ENCODE data around the gene ID1.
"Not testable (repeated sequence)": the region's sequence is repeated elsewhere in the genome, so short reads cannot be mapped to it uniquely, and the experiment has no call there.

ID1 gene

DNA sequence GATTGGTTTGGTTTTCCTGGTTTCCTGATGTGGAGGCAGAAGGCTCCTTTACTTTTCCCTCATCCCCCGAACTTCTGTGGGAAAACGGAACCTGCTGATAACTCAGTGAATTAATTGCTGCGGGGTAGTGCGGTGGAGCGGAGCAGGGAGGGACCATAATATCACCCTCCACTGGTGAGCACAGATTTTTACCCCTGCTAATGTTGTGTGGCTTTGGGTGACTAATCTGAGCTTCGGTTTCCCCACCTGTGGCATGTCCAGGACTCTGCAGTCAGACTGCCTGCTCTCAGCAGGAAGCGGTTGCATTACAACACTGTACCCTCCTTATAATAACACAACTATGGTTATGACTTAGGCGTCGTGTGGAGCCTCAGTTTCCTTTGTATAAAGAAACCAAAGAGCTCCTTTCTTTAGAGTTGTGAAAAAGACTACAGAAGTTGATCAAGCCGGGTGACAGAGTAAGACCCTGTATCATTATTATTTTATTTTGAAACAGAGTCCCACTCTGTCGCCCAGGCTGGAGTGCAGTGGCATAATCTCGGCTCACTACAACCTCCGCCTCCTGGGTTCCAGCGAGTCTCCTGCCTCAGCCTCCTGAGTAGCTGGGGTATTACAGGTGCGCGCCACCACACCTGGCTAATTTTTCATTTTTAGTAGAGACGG lies 2.2 kb upstream of the ID1 start:
- DNase-seq, result no peak

DNA sequence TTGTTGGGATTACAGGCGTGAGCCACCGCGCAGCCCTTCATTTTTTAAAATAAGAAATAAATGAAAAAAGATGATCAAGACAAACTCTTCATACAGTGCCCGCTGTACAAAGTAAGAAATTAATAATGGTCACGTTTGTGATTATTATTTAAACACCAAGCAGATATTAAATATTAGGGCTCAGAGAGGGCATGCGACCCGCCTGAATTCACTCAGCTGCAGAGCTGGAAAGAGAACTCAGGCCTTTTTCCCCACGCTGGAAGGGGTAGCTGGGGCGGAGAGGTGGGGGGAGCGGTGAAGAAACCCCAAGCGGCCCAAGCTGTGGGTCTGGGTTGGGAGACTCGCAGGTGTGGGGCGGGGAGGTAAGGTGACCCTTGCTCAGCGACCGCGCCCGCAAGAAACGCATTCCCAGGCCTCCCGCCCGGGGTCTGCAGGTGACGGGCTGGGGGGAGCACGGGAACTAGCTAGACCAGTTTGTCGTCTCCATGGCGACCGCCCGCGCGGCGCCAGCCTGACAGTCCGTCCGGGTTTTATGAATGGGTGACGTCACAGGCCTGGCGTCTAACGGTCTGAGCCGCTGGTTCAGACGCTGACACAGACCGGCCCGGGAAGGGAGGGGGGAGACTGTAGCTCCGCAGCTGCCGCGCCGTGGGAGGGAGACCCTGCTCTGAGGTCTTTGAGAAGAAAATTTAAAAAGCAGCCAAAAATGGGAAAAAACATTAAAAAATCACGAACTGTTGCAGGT lies 1.1 kb upstream of the ID1 start:
- DNase-seq, result peak; percentile 98 to 100

DNA sequence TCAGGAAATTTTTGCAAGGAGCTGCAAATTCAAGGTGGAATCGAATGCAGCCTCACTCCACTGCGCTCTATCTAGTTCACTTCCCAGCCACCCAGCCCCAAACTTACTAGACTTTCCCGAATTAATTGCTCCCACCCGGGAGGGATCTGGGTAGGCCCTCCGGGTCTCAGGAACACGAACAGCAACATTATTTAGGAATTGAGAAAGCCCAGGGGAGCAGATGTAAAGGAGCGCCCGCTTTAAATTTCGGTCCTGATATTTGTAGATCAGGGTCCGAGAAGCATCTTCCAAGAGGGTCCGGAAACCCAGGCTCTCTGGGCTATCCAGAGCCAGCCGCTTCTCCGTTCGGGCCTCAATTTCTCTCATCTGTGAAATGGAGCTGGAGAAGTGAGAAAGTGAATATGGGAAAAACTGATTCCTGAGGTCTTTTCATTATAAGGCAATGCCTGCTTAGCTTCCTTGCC lies 490 bp upstream of the ID1 start:
- DNase-seq, result peak; percentile 76 to 89

DNA sequence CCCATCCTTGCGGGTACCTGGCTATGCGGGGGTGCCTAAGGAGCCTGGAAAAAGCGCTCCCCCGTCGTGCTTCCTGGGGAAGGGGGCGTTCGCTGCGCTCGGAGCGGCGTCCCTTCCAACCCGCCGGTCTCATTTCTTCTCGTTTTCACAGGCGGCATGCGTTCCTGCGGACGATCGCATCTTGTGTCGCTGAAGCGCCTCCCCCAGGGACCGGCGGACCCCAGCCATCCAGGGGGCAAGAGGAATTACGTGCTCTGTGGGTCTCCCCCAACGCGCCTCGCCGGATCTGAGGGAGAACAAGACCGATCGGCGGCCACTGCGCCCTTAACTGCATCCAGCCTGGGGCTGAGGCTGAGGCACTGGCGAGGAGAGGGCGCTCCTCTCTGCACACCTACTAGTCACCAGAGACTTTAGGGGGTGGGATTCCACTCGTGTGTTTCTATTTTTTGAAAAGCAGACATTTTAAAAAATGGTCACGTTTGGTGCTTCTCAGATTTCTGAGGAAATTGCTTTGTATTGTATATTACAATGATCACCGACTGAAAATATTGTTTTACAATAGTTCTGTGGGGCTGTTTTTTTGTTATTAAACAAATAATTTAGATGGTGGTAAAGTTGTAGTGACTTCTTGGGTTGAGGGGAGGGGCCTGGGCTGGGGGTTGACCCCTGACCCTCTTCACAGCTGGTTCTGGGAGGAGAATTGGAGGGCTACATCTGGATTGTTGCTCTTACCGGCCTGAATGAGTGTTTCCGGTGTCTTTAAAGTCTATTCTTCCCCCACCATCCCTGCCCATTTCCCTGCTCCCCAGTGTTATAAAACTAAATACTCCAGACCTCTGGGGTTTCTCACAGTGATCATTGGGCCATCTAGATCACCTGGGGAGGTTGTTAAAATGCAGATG lies 1.1 kb downstream of the ID1 start:
- DNase-seq, result peak; percentile 46 to 59

DNA sequence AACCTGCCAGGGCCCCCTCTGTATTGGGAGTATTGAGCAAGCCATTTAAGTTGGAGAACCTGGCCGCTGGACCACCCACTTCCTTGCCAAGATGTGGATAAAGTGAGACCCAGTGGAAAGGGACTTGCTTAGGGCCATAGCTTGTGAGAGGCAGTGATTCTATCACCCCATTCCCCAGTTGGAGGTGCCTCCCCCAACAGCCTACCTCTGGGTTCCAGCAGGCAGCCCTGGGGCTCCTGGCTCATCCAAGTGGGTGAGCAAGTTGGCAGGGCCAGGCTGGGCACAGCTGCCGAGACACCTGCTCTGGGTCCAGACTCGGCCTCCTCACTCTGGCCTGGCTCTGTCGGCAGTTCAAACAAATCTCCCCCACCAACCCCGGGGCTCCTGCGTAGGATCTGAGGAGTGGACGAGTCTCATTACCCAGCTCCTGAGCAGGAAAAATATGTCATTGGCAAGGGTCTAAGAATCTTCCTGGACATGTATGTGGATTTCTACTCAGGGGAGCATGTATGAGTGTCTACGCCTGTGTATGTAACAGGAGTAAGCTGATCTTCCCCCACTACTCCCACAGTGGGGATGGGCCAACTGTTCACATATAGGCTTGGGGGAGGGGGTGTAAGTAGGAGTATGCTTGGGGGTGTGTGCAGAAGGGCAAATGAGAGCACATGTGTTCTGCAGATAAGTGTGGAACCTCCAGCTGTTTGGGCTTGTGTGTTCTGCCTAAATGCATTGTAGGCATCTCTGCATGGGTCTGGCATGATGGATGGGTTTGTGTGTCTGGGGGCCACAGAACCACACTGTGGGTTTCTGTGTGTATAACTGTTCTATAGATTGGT lies 1.9 kb downstream of the ID1 start:
- DNase-seq, result peak; percentile 85 to 87

DNA sequence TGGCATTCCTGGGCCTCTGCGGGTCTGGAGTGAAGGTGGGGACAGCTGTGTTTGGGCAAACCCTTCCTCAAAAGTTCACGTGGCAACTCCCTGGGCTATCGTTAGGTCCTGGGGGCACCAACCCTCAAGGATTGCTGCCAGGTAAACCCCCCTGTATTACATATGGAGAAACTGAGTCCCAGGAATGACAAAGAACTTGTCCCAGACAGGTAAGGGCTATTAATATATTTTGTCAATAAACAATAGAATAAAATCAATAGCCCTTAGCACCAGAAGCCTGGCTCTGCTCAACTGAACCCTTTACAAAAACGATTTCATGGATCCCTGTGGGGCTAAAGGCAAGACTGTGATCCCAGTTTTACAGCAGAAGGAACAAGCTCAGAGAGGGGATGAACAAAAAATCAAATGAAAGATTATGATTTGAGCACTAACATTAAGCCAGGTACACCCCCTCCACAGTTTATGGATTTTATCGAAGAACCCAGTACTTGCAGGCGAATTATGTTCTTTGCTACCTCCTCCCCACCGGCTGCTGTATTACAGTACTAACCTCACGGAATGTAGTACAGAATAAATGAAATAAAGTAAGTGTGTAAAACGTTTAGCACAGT lies 2.7 kb downstream of the ID1 start:
- peak; percentile 29 to 62 for DNase-seq

DNA sequence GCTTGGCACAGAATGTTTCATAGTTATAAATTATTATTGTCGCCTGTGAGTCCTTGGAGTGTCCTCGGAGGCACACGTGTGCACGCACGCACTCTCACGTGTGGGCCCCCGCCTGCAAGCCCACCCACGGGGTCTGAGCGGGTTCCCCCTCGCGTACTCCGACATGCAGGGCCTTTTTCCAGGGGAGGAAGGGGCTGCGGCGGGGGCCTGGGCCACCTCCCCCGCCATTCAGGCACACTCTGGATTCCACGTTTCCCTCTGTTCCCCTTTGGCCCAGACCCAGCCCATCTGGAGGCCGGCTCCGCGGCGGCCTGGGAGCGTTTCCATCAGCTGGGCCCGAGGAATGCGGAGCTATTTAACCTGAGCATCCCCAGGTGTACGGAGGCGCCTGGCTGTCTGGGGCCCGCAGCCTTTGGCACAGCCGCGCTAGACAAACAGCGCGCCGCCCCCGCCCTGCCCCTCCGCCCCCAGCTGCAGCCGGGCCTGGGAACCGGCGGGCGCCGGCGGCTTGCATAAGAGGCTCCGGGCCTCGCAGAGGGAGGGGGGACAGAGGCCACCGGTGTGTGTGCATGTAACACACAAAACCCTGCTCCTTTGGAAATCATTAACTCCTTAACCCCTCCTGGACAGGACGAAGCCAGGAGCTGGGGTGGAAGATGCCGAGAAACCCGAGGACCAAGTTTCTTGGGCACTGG lies 3.3 kb downstream of the ID1 start:
- peak; percentile 94 to 99 for DNase-seq

DNA sequence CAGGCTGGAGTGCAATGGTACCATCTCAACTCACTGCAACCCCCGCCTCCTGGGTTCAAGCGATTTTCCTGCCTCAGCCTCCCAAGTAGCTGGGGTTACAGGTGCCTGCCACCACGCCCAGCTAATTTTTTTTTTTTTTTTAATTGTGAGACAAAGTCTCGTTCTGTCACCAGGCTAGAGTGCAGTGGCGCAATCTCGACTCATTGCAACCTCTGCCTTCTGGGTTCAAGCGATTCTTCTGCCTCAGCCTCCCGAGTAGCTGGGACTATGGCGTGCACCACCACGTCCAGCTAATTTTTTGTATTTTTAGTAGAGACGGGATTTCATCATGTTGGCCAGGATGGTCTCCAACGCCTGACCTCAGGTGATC lies 7.2 kb downstream of the ID1 start:
- not testable (repeated sequence) for DNase-seq

DNA sequence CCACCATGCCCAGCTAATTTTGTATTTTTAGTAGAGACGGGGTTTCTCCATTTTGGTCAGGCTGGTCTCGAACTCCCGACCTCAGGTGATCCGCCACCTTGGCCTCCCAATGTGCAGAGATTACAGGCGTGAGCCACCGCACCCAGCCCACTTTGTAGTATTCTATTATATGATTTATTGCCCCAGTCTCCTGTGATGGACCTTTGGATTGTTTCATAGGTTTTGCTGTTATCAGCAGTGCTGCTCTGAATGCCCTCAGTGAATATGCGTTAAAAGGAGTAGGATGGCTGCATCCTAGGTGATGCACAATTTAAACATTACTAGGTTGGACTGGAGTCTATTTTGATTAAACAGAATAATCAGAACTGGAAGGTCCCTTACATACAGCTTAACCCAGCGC lies 10.3 kb downstream of the ID1 start:
- no peak for DNase-seq

DNA sequence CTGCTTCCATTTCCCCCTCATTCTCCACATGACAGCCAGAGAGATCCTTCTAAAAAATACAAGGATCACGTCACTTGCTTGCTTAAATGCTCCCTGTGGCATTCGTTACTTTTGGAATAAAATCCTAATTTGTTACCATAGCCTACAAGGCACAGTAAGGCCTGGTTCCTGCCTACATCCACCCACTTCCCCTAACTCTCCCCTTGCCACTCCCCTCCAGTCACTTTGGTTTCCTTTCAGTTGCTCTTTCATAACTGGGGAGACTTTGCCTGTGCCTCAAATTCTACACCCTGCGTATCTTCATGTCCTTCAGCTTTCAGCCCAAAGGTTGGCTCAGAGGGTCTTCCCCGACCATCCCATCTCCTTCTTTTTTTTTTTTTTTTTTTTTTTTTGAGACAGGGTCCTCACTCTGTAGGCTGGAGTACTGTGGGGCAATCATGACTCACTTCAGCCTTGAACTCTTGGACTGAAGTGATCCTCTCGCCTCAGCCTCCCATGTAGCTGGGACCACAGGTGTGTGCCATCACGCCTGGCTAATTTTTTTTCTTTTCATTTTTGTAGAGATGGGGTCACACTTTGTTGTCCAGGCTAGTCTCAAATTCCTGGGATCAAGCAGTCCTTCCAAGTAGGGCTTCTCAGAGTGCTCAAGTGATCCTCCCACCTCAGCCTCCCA lies 12.5 kb downstream of the ID1 start:
- no peak for DNase-seq

DNA sequence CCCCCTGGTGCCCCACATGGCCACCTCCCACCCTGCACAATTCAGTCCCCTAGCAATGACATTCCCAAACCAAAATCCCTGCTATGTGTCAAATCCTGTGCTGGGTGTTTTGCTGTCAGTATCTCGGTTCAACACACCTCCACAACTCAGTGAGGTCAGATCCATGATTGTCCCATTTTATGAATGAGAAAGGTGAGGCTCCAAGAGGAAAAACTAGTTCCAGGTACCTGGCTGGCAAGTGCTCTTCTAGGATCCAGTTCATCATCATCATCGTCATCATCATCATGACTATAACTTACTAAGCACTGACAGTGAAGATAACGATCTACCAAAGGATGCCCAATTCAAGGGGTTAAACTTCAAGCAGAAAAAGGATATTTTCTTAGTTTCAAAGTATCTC lies 15.2 kb downstream of the ID1 start:
- DNase-seq, result no peak

DNA sequence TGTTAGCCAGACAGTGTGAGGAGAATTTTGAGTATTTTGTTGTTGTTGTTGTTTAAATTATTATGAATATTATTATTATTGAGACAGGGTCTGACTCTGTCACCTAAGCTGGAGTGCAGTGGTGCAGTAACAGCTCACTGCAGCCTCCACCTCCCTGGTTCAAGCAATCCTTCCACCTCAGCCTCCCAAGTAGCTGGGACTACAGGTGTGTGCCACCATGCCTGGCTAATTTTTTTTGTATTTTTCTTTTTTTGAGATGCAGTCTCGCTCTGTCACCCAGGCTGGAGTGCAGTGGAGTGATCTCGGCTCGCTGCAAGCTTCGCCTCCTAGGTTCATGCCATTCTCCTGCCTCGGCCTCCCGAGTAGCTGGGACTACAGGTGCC lies 18.0 kb downstream of the ID1 start:
- DNase-seq, result not testable (repeated sequence)

DNA sequence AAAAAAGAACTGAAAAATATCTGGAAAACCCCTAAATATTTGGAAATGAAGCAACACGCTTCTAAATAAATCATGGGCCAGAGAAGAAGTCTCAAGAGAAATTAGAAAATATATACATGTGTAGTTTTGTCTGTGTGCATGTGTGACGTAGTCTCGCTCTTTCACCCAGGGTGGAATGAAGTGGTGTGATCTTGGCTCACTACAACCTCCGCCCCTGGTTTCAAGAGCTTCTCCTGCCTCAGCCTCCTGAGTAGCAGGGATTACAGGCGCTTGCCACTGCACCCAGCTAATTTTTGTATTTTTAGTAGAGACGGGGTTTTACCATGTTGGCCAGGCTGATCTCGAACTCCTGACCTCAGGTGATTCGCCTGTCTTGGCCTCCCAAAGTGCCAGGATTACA lies 21.4 kb downstream of the ID1 start:
- not testable (repeated sequence) for DNase-seq

DNA sequence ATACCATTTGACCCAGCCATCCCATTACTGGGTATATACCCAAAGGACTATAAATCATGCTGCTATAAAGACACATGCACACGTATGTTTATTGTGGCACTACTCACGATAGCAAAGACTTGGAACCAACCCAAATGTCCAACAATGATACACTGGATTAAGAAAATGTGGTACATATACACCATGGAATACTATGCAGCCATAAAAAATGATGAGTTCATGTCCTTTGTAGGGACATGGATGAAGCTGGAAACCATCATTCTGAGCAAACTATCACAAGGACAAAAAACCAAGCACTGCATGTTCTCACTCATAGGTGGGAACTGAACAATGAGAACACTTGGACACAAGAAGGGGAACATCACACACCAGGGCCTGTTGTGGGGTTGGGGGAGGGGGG lies 23.0 kb downstream of the ID1 start:
- not testable (repeated sequence) for DNase-seq

DNA sequence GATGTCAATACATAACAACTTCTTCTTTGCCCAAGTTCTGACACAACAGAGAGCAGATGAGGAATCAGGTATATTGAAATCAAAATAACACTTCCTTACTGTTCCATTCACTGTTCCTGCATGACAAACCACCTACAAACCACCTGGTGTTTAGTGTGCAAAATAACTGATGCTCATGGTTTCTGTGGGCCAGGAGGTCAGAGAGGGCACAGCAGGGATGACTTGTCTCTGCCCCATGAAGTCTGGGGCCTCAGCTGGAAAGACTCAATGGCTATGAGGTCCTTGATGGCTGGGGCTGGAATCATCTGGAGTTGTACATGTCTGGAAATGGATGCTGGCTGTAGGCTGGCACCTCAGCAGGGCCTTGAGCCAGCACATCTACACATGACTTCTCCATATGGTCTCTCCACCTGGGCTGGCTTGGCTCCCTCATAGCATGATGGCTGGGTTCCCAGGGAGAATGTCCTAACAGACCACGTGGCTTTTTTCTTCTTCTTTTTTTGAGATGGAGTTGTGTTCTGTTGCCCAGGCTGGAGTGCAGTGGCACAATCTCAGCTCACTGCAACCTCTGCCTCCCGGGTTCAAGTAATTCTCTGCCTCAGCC lies 25.2 kb downstream of the ID1 start:
- DNase-seq, result no peak

DNA sequence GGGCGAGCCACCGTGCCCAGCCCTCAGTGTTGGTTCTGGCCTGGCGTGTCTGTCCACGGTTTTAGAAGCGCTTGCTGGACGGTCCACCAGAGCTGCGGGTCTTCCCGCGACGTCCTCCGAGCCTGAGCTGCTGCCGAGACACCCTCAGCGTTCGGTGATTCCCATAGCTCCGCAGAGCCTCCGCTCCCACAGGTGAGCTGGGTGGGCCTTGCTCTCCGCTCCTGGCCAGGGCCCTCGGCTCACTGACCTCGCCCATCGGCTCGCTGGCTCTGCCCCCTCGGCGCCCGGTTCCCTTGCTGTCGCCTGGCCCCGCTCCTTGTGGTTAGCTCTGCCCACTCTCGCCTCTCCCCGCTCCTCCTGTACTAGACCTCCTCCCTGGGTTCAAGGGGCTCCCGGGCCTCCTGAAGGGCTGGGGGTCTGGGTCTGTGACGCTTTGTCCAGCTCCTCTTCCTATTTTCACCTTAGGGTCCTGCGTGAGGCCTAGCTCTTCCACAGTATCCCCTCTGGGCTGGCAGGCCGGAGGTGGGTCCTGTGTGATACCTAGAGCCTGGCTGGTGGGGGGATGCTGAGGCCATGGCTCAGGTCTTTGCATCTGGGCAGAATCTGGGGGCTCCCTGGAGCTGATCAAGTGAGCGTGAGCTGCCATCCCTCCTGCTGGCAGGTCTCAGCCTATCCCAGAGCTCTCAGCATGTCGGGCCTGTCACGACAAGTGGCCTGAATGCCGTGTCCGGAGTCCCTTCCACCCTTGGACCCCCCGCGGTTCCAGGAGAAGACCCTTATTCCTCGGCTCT lies 27.7 kb downstream of the ID1 start:
- no peak for DNase-seq

DNA sequence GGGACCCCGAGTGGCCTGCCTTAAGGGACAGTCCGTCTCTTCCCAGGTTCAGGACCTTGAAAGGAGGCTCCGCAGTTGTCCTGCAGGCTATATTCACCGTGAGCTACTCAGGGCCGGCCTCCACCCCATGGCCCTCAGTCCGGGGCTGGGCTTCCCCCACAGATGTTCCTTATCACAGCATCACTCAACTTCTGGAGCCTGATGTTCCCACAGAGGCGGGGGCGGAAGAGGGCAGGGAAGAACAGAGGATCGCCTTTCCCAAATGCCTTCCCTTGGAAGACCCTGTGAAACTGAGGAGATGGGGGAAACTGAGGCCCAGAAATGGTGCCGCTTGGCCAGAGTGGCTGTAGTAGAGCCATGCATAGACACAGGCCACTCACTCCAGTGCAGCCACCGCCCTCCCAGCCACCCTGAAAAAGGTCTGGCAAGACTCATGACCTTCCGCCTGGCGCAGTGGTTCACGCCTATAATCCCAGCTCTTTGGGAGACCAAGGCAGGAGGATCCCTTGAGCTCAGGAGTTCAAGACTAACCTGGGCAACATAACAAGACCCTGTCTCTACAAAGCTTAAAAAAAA lies 28.3 kb downstream of the ID1 start:
- no peak for DNase-seq

DNA sequence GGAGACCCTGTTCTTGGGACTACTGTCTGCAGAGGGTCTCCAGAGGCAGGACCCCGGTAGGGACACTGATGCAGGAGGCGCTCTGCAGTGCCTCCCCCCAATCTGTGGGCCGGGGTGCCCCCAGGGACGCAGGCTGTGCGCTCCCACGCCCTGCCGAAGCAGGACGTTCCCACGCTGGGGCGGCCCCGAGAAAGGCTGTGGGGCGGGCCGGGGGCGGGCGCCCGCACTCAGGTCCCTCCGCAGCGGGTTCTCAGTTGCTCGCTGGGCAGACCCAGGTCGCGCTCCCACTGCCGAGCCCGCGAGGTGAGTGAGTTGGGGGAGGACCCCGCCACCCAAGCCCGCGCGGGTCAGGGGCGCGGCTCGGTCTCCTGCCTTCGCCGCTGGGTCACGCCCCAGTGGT lies 32.6 kb downstream of the ID1 start, which contains the start of gene COX4I2:
TSS of gene COX4I2 (plus strand) at position 253 of the 400 bp plus-strand sequence. CDS start 1,106 bp downstream, outside the sequence.
- DNase-seq, result no peak

DNA sequence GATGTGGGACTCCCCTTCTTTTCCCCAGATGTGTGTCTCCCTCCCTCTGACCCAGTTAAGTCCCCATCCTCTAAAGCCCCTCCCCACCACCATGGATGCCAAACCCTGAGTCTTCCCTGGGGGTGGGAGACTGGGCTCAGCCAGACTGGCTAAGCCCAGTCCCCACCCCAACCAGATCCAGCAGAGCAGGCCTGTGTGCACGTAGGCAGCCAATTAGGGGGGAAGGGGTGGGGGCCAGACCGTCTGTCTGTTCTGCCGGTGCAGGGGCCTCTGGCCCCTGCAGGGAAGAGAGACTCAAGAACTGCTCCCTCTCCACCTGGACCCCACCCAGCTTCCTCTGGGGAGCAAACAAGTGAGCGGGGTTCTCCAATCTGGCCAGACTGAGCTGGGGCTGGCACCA lies 33.2 kb downstream of the ID1 start:
- no peak for DNase-seq

Measured in NCI-H526 (cell line).